GM18526 (cell line): ENCODE data around the gene FCN1.

Experiments
- POLR2A ChIP-seq: IDR thresholded peaks from 3 replicates; pipeline ENCODE4 v1.6.1; 2011; ENCODE audit not compliant: insufficient read length; ENCODE audit errors: extremely low read depth

The FCN1 gene

DNA sequence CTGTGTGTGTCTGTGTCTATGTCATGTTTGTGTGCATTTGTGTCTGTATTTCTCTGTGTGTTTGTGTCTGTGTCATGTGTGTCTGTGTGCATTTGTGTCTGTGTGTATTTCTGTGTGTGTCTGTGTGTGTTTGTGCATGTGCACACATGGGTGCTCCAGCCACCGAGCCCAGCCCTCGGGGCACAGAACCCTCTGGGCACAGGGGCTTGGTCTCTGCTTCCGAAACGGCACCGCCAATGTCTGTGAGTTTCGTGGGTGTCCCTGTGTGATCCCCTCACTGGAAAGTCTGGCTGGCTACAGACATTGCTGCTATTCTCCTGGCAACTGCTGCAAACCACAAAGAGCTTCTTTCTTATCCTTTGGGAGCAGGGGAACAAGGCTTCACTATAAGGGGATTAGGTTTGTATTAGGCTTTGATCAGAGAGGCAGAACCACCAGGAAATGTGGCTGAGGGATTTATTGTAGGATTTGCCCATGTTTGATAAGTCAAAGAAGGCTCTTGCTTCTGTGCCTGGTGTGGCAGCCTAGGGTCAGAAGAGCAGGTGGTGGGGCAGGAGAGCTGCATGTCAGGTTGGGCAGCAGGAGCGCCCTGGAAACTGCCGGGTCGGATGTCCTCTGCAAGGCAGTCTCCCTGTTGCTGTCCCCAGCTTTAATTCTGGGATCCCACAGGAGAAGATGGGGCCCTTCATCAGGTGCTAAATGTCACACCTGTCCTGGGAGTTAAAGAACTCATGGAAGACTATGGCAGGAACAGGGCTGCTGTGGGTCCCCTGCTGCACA lies 39.6 kb upstream of the FCN1 start:
- no peak for TF ChIP-seq POLR2A

DNA sequence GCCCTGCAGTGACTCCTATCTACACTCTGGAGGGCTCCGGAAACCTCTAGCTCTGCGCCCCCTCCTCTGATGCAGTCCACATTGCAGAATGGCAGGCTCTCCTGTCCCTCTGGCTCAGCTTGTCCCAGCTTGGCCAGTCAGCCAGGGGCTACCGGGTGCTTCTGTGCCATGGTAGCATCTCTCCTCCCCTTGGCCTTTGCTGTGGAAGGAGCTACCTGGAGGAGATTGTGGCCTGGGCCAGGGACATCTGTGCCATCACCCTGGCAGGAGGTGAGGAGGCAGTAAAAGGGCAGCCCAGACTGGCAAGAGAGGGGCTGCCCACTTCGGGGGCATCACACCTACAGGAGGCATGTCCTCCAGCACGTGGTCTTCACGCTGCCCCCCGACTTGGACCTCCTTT lies 38.1 kb upstream of the FCN1 start:
- TF ChIP-seq POLR2A: no peak

- TF ChIP-seq POLR2A: no peak
Measured at GRCh38 chr9:134955156-134955555, 37.4 kb upstream of the FCN1 start.

DNA sequence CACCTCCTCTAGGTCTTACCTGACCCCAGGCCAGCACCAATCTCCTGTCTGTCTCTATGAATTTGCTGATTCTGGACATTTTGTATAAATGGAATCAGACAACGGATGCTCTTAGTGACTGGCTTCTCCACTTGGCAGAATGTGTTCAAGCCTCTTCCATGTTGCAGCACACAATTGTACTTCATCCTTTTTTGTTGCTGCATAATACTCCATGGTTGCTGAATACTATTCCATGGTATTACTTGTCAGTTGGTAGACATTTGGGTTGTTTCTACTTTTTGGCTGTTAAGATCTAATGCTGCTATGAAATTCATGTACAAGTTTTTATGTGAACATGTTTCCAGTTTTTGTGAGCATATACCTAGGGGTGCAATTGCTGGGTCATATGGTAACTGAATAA lies 34.3 kb upstream of the FCN1 start:
- TF ChIP-seq POLR2A: no peak

GRCh38 chr9:134951461-134951860 lies 33.7 kb upstream of the FCN1 start:
- TF ChIP-seq POLR2A: no peak

GRCh38 chr9:134950386-134951210 lies 32.9 kb upstream of the FCN1 start:
- no peak for TF ChIP-seq POLR2A

- TF ChIP-seq POLR2A: no peak
Measured at GRCh38 chr9:134949681-134950385, 32.1 kb upstream of the FCN1 start.

- no peak for TF ChIP-seq POLR2A
Measured at GRCh38 chr9:134948149-134948548, 30.4 kb upstream of the FCN1 start.

GRCh38 chr9:134947265-134947955 lies 29.7 kb upstream of the FCN1 start:
- no peak for TF ChIP-seq POLR2A

DNA sequence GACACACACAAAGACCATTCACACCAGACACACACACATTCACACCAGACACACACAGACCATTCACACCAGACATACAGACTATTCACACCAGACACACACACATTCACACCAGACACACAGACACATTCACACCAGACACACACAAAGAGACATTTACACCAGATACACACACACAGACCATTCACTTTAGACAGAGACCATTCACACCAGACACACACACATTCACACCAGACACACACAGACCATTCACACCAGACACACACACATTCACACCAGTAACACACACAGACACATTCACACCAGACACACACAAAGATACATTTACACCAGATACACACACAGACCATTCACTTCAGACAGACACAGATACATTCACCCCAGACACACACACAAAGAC lies 29.0 kb upstream of the FCN1 start:
- TF ChIP-seq POLR2A: no peak

GRCh38 chr9:134945509-134946275 lies 28.0 kb upstream of the FCN1 start:
- no peak for TF ChIP-seq POLR2A

DNA sequence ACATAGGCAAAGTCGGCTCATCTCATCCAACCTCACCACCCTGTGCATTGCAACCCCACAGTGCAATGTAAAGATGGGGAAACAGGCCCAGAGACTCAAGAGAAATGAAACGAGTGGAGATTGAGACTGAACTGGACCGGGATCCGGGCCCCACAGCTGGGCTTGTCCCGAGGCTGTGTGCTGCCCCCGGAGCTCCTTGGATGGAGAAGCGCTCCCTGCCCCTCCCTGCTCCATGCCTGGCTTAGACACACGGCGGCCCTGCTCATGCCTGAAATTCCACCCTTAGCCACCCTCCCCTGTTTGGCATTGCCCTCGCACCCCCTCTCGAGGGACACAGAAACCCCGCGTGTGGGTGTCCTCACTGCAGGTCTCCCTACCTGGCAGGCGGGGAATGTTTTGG lies 27.2 kb upstream of the FCN1 start:
- no peak for TF ChIP-seq POLR2A

GRCh38 chr9:134944351-134944802 lies 26.7 kb upstream of the FCN1 start:
- no peak for TF ChIP-seq POLR2A

DNA sequence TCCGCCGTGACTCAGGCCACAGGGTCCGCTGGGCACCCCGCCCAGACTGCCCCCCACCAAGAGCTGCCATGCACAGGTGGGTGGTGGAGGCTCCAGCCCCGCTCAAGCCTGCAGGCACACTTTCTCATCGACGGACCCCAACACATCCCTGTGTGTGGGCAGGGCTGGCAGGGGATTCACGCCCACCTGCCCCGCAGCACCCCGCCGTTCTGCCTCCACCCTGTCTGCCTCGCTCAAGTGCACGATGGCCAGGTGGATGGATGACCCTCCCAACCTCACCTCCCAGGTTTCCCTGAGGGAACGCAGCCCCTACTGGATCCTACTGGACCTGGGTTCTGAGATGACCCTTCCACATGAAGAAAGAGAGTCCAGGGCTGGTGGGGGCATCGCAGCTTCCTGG lies 26.1 kb upstream of the FCN1 start:
- no peak for TF ChIP-seq POLR2A
